IMR-90 (cell line): ENCODE results near the gene CARM1. TPM values are rescaled to one million over a fixed set of nuclear protein-coding genes. Genes with fewer than 3 reads are reported as not detected.

Experiments
- ATAC-seq: fragments of 200-7000 bp; cut with Tn5 transposase; 2 replicates; pipeline ENCODE4 v1.9.1; 2020; ENCODE audit warnings: low read depth, mild to moderate bottlenecking, moderate library complexity
- BruUV-seq: library from RNA; stranded (reverse); fragments of 400-500 nt; replicated peaks from 2 replicates; lab custom pipeline; 2021; lab: Mats Ljungman, UMichigan
- CTCF ChIA-PET: fragments of 300-600 bp; formaldehyde crosslinking; extraction: SDS; loops from one replicate; lab custom pipeline; 2021; ENCODE audit warnings: antibody characterized with exemption; lab: Yijun Ruan, JAX
- POLR2A ChIA-PET: fragments of 300-600 bp; sonication (Branson Sonifier 250); formaldehyde crosslinking; loops from one replicate; lab custom pipeline; 2022; ENCODE audit warnings: antibody characterized with exemption; ENCODE audit not compliant: unreplicated experiment; lab: Charles Lee
- DNase-seq: peaks from one replicate; pipeline ENCODE4 v3.0.0; 2013
- H2AFZ ChIP-seq: replicated peaks from 2 replicates; pipeline ENCODE3; 2013; ENCODE audit warnings: low read length, mild to moderate bottlenecking; ENCODE audit not compliant: poor library complexity
- H2AK5ac ChIP-seq: 2 replicates; pipeline ENCODE4 v1.6.1; 2013; ENCODE audit warnings: low read depth, low read length, inconsistent platforms
- H2AK9ac ChIP-seq: replicated peaks from 2 replicates; pipeline ENCODE3; 2013; ENCODE audit warnings: mild to moderate bottlenecking, low read depth, low read length, moderate library complexity; ENCODE audit not compliant: poor library complexity
- H2BK120ac ChIP-seq: 2 replicates; pipeline ENCODE4 v1.6.1; 2013; ENCODE audit warnings: low read depth, low read length, inconsistent platforms
- H2BK15ac ChIP-seq: 3 replicates; pipeline ENCODE4 v1.6.1; 2013; ENCODE audit warnings: low read depth, low read length, inconsistent platforms
- H2BK20ac ChIP-seq: 2 replicates; pipeline ENCODE4 v1.6.1; 2013; ENCODE audit warnings: low read depth, mild to moderate bottlenecking, inconsistent platforms, low read length, moderate library complexity
- H2BK5ac ChIP-seq: 2 replicates; pipeline ENCODE4 v1.6.1; 2013; ENCODE audit warnings: mild to moderate bottlenecking, low read depth, low read length, inconsistent platforms; ENCODE audit not compliant: poor library complexity, severe bottlenecking
- H3K14ac ChIP-seq: replicated peaks from 2 replicates; pipeline ENCODE4 v1.6.1; 2013; ENCODE audit warnings: low read depth, low read length, inconsistent platforms
- H3K18ac ChIP-seq: 2 replicates; pipeline ENCODE4 v1.6.1; 2013; ENCODE audit warnings: low read depth, low read length, control low read depth
- H3K23ac ChIP-seq: 2 replicates; pipeline ENCODE4 v1.6.1; 2013; ENCODE audit warnings: low read depth, low read length, inconsistent platforms
- H3K27ac ChIP-seq: 2 replicates; pipeline ENCODE4 v1.5.1; 2013; ENCODE audit warnings: mild to moderate bottlenecking, control low read depth, low read length; ENCODE audit not compliant: insufficient read depth
- H3K27me3 ChIP-seq: 2 replicates; pipeline ENCODE4 v1.6.1; 2013; ENCODE audit warnings: low read length; ENCODE audit not compliant: control insufficient read depth, insufficient read depth
- H3K36me3 ChIP-seq: 2 replicates; pipeline ENCODE4 v1.6.1; 2013; ENCODE audit warnings: low read length, mixed read lengths; ENCODE audit not compliant: control insufficient read depth, insufficient read depth
- H3K4ac ChIP-seq: 2 replicates; pipeline ENCODE4 v1.6.1; 2013; ENCODE audit warnings: low read depth, low read length, inconsistent platforms
- H3K4me1 ChIP-seq: 2 replicates; pipeline ENCODE4 v1.6.1; 2013; ENCODE audit warnings: low read length, mixed read lengths; ENCODE audit not compliant: control insufficient read depth, insufficient read depth
- H3K4me2 ChIP-seq: 2 replicates; pipeline ENCODE4 v1.6.1; 2013; ENCODE audit warnings: low read depth, mild to moderate bottlenecking, control low read depth, low read length, moderate library complexity
- H3K4me3 ChIP-seq: 2 replicates; pipeline ENCODE4 v1.5.1; 2013; ENCODE audit warnings: low read depth, mild to moderate bottlenecking, control low read depth, low read length, moderate library complexity; ENCODE audit not compliant: insufficient read depth
- H3K56ac ChIP-seq: 2 replicates; pipeline ENCODE4 v1.6.1; 2013; ENCODE audit warnings: low read length, inconsistent platforms; ENCODE audit not compliant: insufficient read depth; ENCODE audit errors: extremely low read depth
- H3K79me1 ChIP-seq, 2 experiments: 2 replicates each; pipeline ENCODE4 v1.6.1; 2013; ENCODE audit warnings: low read length in 2 of 2, inconsistent platforms in 1 of 2, low read depth in 1 of 2
- H3K9ac ChIP-seq: 2 replicates; pipeline ENCODE4 v1.6.1; 2013; ENCODE audit warnings: low read depth, low read length, control low read depth
- H3K9me1 ChIP-seq: 2 replicates; pipeline ENCODE4 v1.6.1; 2013; ENCODE audit warnings: low read length, inconsistent platforms; ENCODE audit not compliant: insufficient read depth
- H3K9me3 ChIP-seq: 2 replicates; pipeline ENCODE4 v1.6.1; 2013; ENCODE audit warnings: low read length; ENCODE audit not compliant: control insufficient read depth, insufficient read depth
- H4K20me1 ChIP-seq: 2 replicates; pipeline ENCODE4 v1.6.1; 2013; ENCODE audit warnings: low read length, inconsistent platforms; ENCODE audit not compliant: insufficient read depth
- H4K5ac ChIP-seq: 2 replicates; pipeline ENCODE4 v1.6.1; 2013; ENCODE audit warnings: mild to moderate bottlenecking, low read depth, low read length, control low read depth
- H4K8ac ChIP-seq, 2 experiments: 2 replicates each; pipeline ENCODE4 v1.6.1; 2013; ENCODE audit warnings: low read depth in 2 of 2, low read length in 2 of 2, control low read depth in 1 of 2, inconsistent platforms in 1 of 2
- H4K91ac ChIP-seq: 2 replicates; pipeline ENCODE4 v1.6.1; 2013; ENCODE audit warnings: low read depth, low read length, inconsistent platforms; ENCODE audit not compliant: insufficient read depth
- BHLHE40 ChIP-seq: fragments of 150-350 bp; IDR thresholded peaks from 2 replicates; pipeline ENCODE4 v1.6.1; 2016; ENCODE audit warnings: mild to moderate bottlenecking, low read depth, low read length
- CEBPB ChIP-seq: IDR thresholded peaks from 2 replicates; pipeline ENCODE4 v1.6.1; 2012; ENCODE audit warnings: low read depth, low read length, improper control_type of control experiment
- CHD1 ChIP-seq: IDR thresholded peaks from 2 replicates; pipeline ENCODE4 v1.6.1; 2012; ENCODE audit warnings: low read depth, low read length, improper control_type of control experiment
- MXI1 ChIP-seq: IDR thresholded peaks from 2 replicates; pipeline ENCODE4 v1.6.1; 2012; ENCODE audit warnings: low read depth, mild to moderate bottlenecking, low read length, moderate library complexity, borderline replicate concordance
- RAD21 ChIP-seq: IDR thresholded peaks from 2 replicates; pipeline ENCODE4 v1.6.1; 2012; ENCODE audit warnings: low read length, improper control_type of control experiment
- USF2 ChIP-seq: fragments of 150-350 bp; IDR thresholded peaks from 2 replicates; pipeline ENCODE4 v1.6.1; 2017; ENCODE audit warnings: mild to moderate bottlenecking, antibody characterized with exemption, low read length, low read depth
- WGBS, 2 experiments: methylation state at CpG; one replicate each; pipeline versions ENCODE4 v1.1.5 to v1.1.7; 2013; ENCODE audit warnings: missing lambda C conversion rate in 2 of 2; ENCODE audit not compliant: insufficient read length in 1 of 2; ENCODE audit errors: extremely low coverage in 2 of 2; 5-methylcytosine and 5-hydroxymethylcytosine counted together
- dilution Hi-C: fragments of 300-500 bp; cut with HindIII; formaldehyde crosslinking; loops from one replicate; pipeline ENCODE4 v1.14.3; 2018; ENCODE audit warnings: low sequenced_read_pairs; ENCODE audit not compliant: unreplicated experiment
- in situ Hi-C: fragments of 300-500 bp; cut with MboI; formaldehyde crosslinking; loops from 3 replicates; pipeline ENCODE4 v1.14.3; 2019; ENCODE audit warnings: low sequenced_read_pairs, inconsistent platforms, mixed read lengths
- intact Hi-C: fragments of 100-400 bp; cut with micrococcal nuclease; formaldehyde crosslinking; loops from 2 replicates; pipeline ENCODE4 v1.10.0; 2022
- polyA plus RNA-seq, 3 experiments: library from polyadenylated mRNA; depleted of rRNA; stranded (reverse); fragments of >200 nt; gene quantifications; 2 replicates each; pipeline ENCODE4 v1.2.3, GENCODE V29; 2012; ENCODE audit warnings: low replicate concordance in 1 of 3
- total RNA-seq: library from RNA; depleted of rRNA; stranded (reverse); fragments of >200 nt; gene quantifications from 2 replicates; pipeline ENCODE4 v1.2.3, GENCODE V29; 2012
- TF ChIP-seq, protein P1 (sequence below): conservative IDR thresholded peaks from 2 replicates; pipeline ENCODE4 v1.5.1; 2012; ENCODE audit warnings: mild to moderate bottlenecking, low read depth, low read length, improper control_type of control experiment
- TF ChIP-seq, protein P2 (sequence below): fragments of 150-350 bp; IDR thresholded peaks from 2 replicates; pipeline ENCODE4 v1.6.1; 2016; ENCODE audit warnings: low read depth, mild to moderate bottlenecking, low read length, moderate library complexity, borderline replicate concordance

Gene CARM1
- total and polyA plus RNA-seq, 2 of the 4 experiments (the other 2 are of a cell fraction), result 20.3 to 67.1 TPM

- in situ Hi-C loops, result no loop called here
- BruUV-seq, result no TSS peak
Observed at GRCh38 chr19:10866495-10866894, 4.9 kb upstream of the CARM1 start.

More at GRCh38 chr19:10866495-10866894, 4.9 kb upstream of the CARM1 start:
- Histone ChIP-seq H2AFZ (no peak overlapping the region), H4K20me1 (no peaks in the 10 kb centered on the region), H2BK20ac (no peak overlapping the region), H3K9me3 (no peaks in the 10 kb centered on the region), H2AK9ac (no peak overlapping the region), H3K4me2 (no peak overlapping the region), H3K79me1 (peaks cover 0 to 3% of the 10 kb centered on the region in 2 experiments; a peak in 1 of 4 replicates), H2BK15ac (no peak overlapping the region), H3K9ac (no peak overlapping the region), H3K18ac (no peak overlapping the region), H3K4me3 (no peak overlapping the region), H3K36me3 (no peaks in the 10 kb centered on the region), H4K5ac (no peak overlapping the region), H3K9me1 (peaks cover 14% of the 10 kb centered on the region; the same call in 1 of the 2 replicates), H3K27ac (no peak overlapping the region), H4K91ac (no peak overlapping the region), H3K14ac (no peak overlapping the region), H3K4me1 (peaks cover 6% of the 10 kb centered on the region), H3K4ac (no peak overlapping the region), H4K8ac (no peak overlapping the region), H3K56ac (no peak overlapping the region), H2BK120ac (no peak overlapping the region), H2AK5ac (no peak overlapping the region), H3K23ac (no peak overlapping the region), H2BK5ac (no peak overlapping the region), H3K27me3 (no peaks in the 10 kb centered on the region)
- ATAC-seq, result no peak
- DNase-seq, result no peak
- WGBS, 2 experiments, result 96% methylated on average over 5 of the region's 10 CpGs; no CpG with 5 or more reads in 1 of the 2 experiments
- dilution Hi-C loops, result no loop called here
- TF ChIP-seq USF2 (no peak), RAD21 (no peak), BHLHE40 (no peak), CEBPB (peak; percentile 63), CHD1 (no peak), MXI1 (no peak)
- TF ChIP-seq, protein P1, sequence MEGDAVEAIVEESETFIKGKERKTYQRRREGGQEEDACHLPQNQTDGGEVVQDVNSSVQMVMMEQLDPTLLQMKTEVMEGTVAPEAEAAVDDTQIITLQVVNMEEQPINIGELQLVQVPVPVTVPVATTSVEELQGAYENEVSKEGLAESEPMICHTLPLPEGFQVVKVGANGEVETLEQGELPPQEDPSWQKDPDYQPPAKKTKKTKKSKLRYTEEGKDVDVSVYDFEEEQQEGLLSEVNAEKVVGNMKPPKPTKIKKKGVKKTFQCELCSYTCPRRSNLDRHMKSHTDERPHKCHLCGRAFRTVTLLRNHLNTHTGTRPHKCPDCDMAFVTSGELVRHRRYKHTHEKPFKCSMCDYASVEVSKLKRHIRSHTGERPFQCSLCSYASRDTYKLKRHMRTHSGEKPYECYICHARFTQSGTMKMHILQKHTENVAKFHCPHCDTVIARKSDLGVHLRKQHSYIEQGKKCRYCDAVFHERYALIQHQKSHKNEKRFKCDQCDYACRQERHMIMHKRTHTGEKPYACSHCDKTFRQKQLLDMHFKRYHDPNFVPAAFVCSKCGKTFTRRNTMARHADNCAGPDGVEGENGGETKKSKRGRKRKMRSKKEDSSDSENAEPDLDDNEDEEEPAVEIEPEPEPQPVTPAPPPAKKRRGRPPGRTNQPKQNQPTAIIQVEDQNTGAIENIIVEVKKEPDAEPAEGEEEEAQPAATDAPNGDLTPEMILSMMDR, result no peak
- TF ChIP-seq, protein P2, sequence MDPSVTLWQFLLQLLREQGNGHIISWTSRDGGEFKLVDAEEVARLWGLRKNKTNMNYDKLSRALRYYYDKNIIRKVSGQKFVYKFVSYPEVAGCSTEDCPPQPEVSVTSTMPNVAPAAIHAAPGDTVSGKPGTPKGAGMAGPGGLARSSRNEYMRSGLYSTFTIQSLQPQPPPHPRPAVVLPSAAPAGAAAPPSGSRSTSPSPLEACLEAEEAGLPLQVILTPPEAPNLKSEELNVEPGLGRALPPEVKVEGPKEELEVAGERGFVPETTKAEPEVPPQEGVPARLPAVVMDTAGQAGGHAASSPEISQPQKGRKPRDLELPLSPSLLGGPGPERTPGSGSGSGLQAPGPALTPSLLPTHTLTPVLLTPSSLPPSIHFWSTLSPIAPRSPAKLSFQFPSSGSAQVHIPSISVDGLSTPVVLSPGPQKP, result no peak
- CTCF ChIA-PET, result interaction anchor here (0.6 kb wide), 1 partner anchor 165 kb away, joined by 4 read pairs; no protein-coding TSS in a partner anchor
- POLR2A ChIA-PET, result no interaction called here
- intact Hi-C loops, result no loop called here
